Transverse colon (tissue), 4 donors: Measurements from ENCODE around the gene RAD21L1. TPM values are rescaled to one million over a fixed set of nuclear protein-coding genes. Genes with fewer than 3 reads are reported as not detected.

Experiments used
- DNase-seq: peaks from one replicate; pipeline ENCODE4 v3.0.0-alpha.2; 2019
- H3K27ac ChIP-seq, 4 donors: fragments of 200-600 bp; sonication (generic); 2 replicates each; pipeline ENCODE4 v1.5.1; 2016 to 2018; ENCODE audit warnings: inconsistent platforms in 4 of 4
- H3K27me3 ChIP-seq: fragments of 200-600 bp; sonication (generic); 2 replicates; pipeline ENCODE4 v1.5.1; 2017; ENCODE audit warnings: inconsistent platforms
- H3K36me3 ChIP-seq, 4 donors: fragments of 200-600 bp; sonication (generic); 2 replicates each; pipeline ENCODE4 v1.5.1; 2017 to 2019; ENCODE audit warnings: inconsistent platforms in 4 of 4
- H3K4me1 ChIP-seq, 4 donors: fragments of 200-600 bp; sonication (generic); 2 replicates each; pipeline ENCODE4 v1.5.1; 2017 to 2020; ENCODE audit warnings: inconsistent platforms in 4 of 4
- H3K4me3 ChIP-seq, 4 donors: fragments of 200-600 bp; sonication (generic); 1 replicate in 1 of 4; 2 replicates in 3 of 4; pipeline versions ENCODE4 v1.5.1 to v1.6.1; 2017 to 2019; ENCODE audit warnings: inconsistent platforms in 4 of 4
- H3K9me3 ChIP-seq, 2 donors: fragments of 200-600 bp; sonication (generic); 2 replicates each; pipeline ENCODE4 v1.5.1; 2017 to 2019; ENCODE audit warnings: inconsistent platforms in 2 of 2
- CTCF ChIP-seq, 5 experiments: fragments of 200-600 bp in 3 of 5; fragments of 450-650 bp in 2 of 5; sonication (generic) in 3 of 5; IDR thresholded peaks; 1 replicate in 2 of 5; 2 replicates in 3 of 5; pipeline ENCODE4 v1.5.1; 2016 to 2017; ENCODE audit warnings: antibody characterized with exemption in 5 of 5, inconsistent platforms in 3 of 5, mild to moderate bottlenecking in 2 of 5, moderate library complexity in 1 of 5
- EP300 ChIP-seq: sonication (generic); formaldehyde crosslinking; IDR thresholded peaks from one replicate; pipeline ENCODE4 v1.6.1; 2017; ENCODE audit warnings: antibody characterized with exemption, low read depth
- POLR2A ChIP-seq: fragments of 450-650 bp; IDR thresholded peaks from one replicate; pipeline ENCODE4 v1.6.1; 2016; ENCODE audit warnings: antibody characterized with exemption, mild to moderate bottlenecking, moderate library complexity
- POLR2AphosphoS5 ChIP-seq, 3 donors: sonication (generic); formaldehyde crosslinking; IDR thresholded peaks; one replicate each; pipeline ENCODE4 v1.6.1; 2016; ENCODE audit warnings: antibody characterized with exemption in 3 of 3
- WGBS, 2 donors: methylation state at CpG; one replicate each; pipeline ENCODE4 v1.1.5; 2018; ENCODE audit warnings: low coverage in 1 of 2; 5-methylcytosine and 5-hydroxymethylcytosine counted together
- in situ Hi-C, 4 donors: fragments of 200-750 bp; cut with MboI; loops; one replicate each; pipeline versions ENCODE4 v1.15.0 to v1.15.1; 2017; ENCODE audit warnings: low sequenced_read_pairs in 3 of 4, low pct_ligation_motif_present in 1 of 4, low pct_unique_long_range_greater_than_20kb in 1 of 4
- intact Hi-C: fragments of 100-400 bp; cut with DNase I; formaldehyde crosslinking; loops from one replicate; pipeline ENCODE4 v1.15.1; 2023; ENCODE audit warnings: low total_unique reads
- total RNA-seq, 4 donors: library from RNA; depleted of rRNA; stranded (reverse); fragments of >200 nt; gene quantifications; one replicate each; pipeline ENCODE4 v1.1.0, GENCODE V29; 2016

Gene RAD21L1
- total RNA-seq, 4 donors from 2014 or later = not detected

DNA sequence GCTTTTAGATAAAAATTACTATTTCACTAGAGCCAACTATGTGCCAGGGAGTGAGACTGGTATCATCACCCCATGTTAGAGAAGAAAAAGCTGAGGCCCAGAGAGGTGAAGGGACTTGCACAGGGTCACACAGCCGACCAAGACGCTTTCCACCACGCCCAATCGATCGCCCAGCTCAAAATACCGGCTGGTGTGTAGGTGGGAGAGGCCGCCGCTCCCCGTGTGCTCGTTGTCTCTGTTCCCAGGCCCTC, 40.0 kb downstream of the RAD21L1 start:
- H3K27me3 ChIP-seq = no peaks in the 10 kb centered on the region
- no peak for TF ChIP-seq POLR2AphosphoS5 (IDR thresholded peaks at IDR 0.05)
- no peak for TF ChIP-seq POLR2A
- TF ChIP-seq CTCF (IDR thresholded peaks at IDR 0.05) = no peak
- TF ChIP-seq EP300 = no peak
- 2% methylated on average over 10 of the region's 10 CpGs; no CpG with 5 or more reads in 1 of the 2 donors for WGBS, 2 donors
- no peaks in the 10 kb centered on the region for H3K36me3 ChIP-seq
- DNase-seq = no peak
- no peaks in the 10 kb centered on the region for H3K9me3 ChIP-seq
- intact Hi-C loops = no loop called here
- H3K4me3 ChIP-seq = peak overlapping the region; percentile 52 to 76 (median 72)
- H3K27ac ChIP-seq = peak overlapping the region; percentile 54 to 76 (median 73)
- peaks cover 0 to 16% (median 14%) of the 10 kb centered on the region in 4 donors for H3K4me1 ChIP-seq
- in situ Hi-C loops = no loop called here

DNA sequence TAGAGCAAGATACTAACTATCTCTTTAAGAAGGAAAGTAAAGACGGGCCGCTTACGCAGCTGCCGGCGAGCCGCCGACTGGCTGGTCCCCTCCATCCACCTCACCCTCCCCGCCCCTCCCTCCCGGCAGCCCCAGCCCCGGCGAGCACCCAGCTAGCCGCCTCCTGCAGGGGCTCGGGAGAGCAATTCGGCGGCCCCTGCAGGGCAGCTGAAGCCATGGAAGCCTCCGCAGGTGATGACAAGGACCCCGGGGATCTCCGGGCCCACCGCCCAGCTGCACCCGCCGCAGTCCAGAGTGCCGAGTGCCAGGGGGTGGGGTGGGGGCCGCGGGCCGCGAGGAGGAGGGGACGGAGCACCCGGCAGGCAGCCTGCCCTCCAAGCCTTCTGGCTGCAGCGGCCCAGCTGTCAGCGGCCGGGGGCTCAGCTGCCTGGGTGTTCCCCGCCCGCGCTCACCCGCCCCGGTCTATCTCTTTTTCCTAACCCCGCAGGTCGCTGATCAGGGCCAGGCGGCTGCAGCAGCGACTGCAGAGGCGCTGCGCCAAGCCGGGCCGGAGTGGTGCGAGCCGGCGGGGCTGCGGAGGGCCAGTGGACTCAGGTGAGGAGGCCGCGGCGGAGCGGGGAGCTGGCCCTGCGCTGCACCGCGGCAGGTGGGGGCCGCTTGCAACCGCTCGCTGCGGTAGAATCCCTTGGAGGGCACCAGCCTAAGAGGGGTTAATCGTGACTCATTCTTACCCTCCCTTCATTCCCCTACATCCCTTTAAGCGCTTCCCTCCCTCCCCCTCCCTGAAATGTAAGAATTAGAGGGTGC, 40.5 kb downstream of the RAD21L1 start, which contains the start of gene SNPH:
Gene SNPH, plus strand, starts transcription at position 128 of the 807 bp plus-strand sequence. CDS start 29,946 bp downstream, outside the sequence.
- intact Hi-C loops = no loop called here
- Histone ChIP-seq H3K27me3 (no peaks in the 10 kb centered on the region), H3K9me3 (no peaks in the 10 kb centered on the region), H3K4me3 (peak within 1 kb of the TSS; percentile 52 to 76 (median 72)), H3K4me1 (peaks cover 0 to 16% (median 14%) of the 10 kb centered on the region in 4 donors), H3K27ac (peak within 1 kb of the TSS; percentile 54 to 76 (median 73)), H3K36me3 (no peaks in the 10 kb centered on the region)
- TF ChIP-seq POLR2AphosphoS5 (IDR thresholded peaks at IDR 0.05) (peak in 1 of 3 donors; percentile 29), EP300 (no peak)
- in situ Hi-C loops = no loop called here
- DNase-seq = peak; percentile 81
- WGBS, 2 donors = 1% methylated on average over 39 of the region's 61 CpGs; no CpG with 5 or more reads in 1 of the 2 donors

GRCh38 chr20:1267161-1267560, 41.3 kb downstream of the RAD21L1 start:
- Histone ChIP-seq H3K27ac (peak overlapping the region in 1 of 4 donors; percentile 54), H3K27me3 (no peaks in the 10 kb centered on the region), H3K36me3 (no peaks in the 10 kb centered on the region), H3K4me1 (peaks cover 0 to 16% (median 14%) of the 10 kb centered on the region in 4 donors), H3K4me3 (peak overlapping the region in 3 of 4 donors; percentile 72 to 76 (median 73)), H3K9me3 (no peaks in the 10 kb centered on the region)
- in situ Hi-C loops = no loop called here
- no peak for DNase-seq
- intact Hi-C loops = loop anchor here (1.0 kb wide), 1 partner anchor 18 kb away; no protein-coding TSS in a partner anchor
- no peak for TF ChIP-seq EP300
- TF ChIP-seq POLR2A = no peak
- TF ChIP-seq POLR2AphosphoS5 (IDR thresholded peaks at IDR 0.05) = no peak
- WGBS, 2 donors = 77% methylated on average over 8 of the region's 8 CpGs; no CpG with 5 or more reads in 1 of the 2 donors

- intact Hi-C loops (loop anchor here (1.0 kb wide), 1 partner anchor 17 kb away; no protein-coding TSS in a partner anchor), in situ Hi-C loops (no loop called here)
- DNase-seq = no peak
- 89% methylated on average over 3 of the region's 3 CpGs; no CpG with 5 or more reads in 1 of the 2 donors for WGBS, 2 donors
- Histone ChIP-seq H3K27ac (no peak overlapping the region), H3K9me3 (no peaks in the 10 kb centered on the region), H3K27me3 (no peaks in the 10 kb centered on the region), H3K4me1 (peaks cover 0 to 16% (median 14%) of the 10 kb centered on the region in 4 donors), H3K4me3 (no peak overlapping the region), H3K36me3 (no peaks in the 10 kb centered on the region)
- no peak for TF ChIP-seq CTCF (IDR thresholded peaks at IDR 0.05)
- TF ChIP-seq EP300 = no peak
- no peak for TF ChIP-seq POLR2AphosphoS5 (IDR thresholded peaks at IDR 0.05)
- no peak for TF ChIP-seq POLR2A
Measured at GRCh38 chr20:1267809-1268374, 42.0 kb downstream of the RAD21L1 start.

DNA sequence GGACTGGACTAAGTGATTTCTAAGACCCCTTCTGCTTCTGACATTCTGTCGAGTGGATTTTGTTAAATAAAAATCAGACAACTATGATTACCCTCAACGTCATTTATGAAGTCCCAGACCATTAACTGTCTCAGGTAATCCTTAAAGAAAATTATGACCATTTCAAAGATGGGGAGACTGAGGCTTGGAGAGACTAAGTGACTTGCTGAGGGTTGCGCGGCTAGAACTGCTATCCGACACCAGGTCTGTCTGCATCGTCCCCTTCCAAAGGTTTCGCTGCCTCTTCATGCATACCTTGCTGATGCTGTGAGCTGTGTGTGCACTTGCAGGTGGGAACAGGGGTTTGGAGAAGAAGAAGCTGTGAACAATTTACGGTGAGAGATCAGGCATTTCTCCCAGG, 43.4 kb downstream of the RAD21L1 start:
- Histone ChIP-seq H3K4me1 (peaks cover 0 to 16% (median 14%) of the 10 kb centered on the region in 4 donors), H3K9me3 (no peaks in the 10 kb centered on the region), H3K27ac (no peak overlapping the region), H3K36me3 (no peaks in the 10 kb centered on the region), H3K27me3 (no peaks in the 10 kb centered on the region), H3K4me3 (no peak overlapping the region)
- 90 to 100% methylated on average over 6 to 8 of the region's 8 CpGs for WGBS, 2 donors
- intact Hi-C loops = no loop called here
- in situ Hi-C loops = no loop called here
- no peak for TF ChIP-seq CTCF (IDR thresholded peaks at IDR 0.05)
- TF ChIP-seq POLR2AphosphoS5 (IDR thresholded peaks at IDR 0.05) = no peak
- no peak for TF ChIP-seq EP300
- no peak for TF ChIP-seq POLR2A
- no peak for DNase-seq
